GM19467 (cell line): ENCODE data around the gene RPL6.
"Not testable (repeated sequence)": the region's sequence is repeated elsewhere in the genome, so short reads cannot be mapped to it uniquely, and the experiment has no call there.

Experiments
- ATAC-seq: cut with Tn5 transposase; IDR thresholded peaks from one replicate; pipeline ENCODE4 v1.9.1; 2021; ENCODE audit warnings: mild to moderate bottlenecking, moderate library complexity; ENCODE audit not compliant: unreplicated experiment

RPL6 gene

GRCh38 chr12:112420740-112421139 is 11.3 kb upstream of the RPL6 start:
- no peak for ATAC-seq

- ATAC-seq: peak; percentile 49
These were observed 10.1 kb upstream of the RPL6 start for GRCh38 chr12:112419297-112420133.

- ATAC-seq: peak; percentile 66
These were observed 9.3 kb upstream of the RPL6 start, which contains the start of gene PTPN11 for GRCh38 chr12:112418608-112419296. PTPN11 (plus strand) TSS chr12:112418947; CDS start chr12:112419112, 165 bp downstream.

GRCh38 chr12:112418273-112418607 is 8.8 kb upstream of the RPL6 start:
- no peak for ATAC-seq

- ATAC-seq: not testable (repeated sequence)
These were observed 6.1 kb upstream of the RPL6 start for GRCh38 chr12:112415457-112415856.

- ATAC-seq: no peak
These were observed 4.6 kb upstream of the RPL6 start for GRCh38 chr12:112413855-112414625.

GRCh38 chr12:112409906-112410244 is 470 bp upstream of the RPL6 start:
- no peak for ATAC-seq

GRCh38 chr12:112408621-112409020 is 784 bp downstream of the RPL6 start:
- ATAC-seq: no peak

- not testable (repeated sequence) for ATAC-seq
These were observed 1.7 kb downstream of the RPL6 start for GRCh38 chr12:112407683-112408082.

- no peak for ATAC-seq
These were observed 2.6 kb downstream of the RPL6 start for GRCh38 chr12:112406519-112407488.

GRCh38 chr12:112401903-112402498 is 7.4 kb downstream of the RPL6 start:
- ATAC-seq: no peak

GRCh38 chr12:112401054-112401453 is 8.4 kb downstream of the RPL6 start:
- no peak for ATAC-seq

- ATAC-seq: no peak
These were observed 16.1 kb downstream of the RPL6 start for GRCh38 chr12:112393328-112393727.

GRCh38 chr12:112389922-112390654 is 19.3 kb downstream of the RPL6 start:
- ATAC-seq: not testable (repeated sequence)

GRCh38 chr12:112389228-112389627 is 20.2 kb downstream of the RPL6 start:
- ATAC-seq: no peak

GRCh38 chr12:112386726-112387125 is 22.7 kb downstream of the RPL6 start:
- no peak for ATAC-seq

- ATAC-seq: no peak
These were observed 26.5 kb downstream of the RPL6 start for GRCh38 chr12:112382866-112383265.

GRCh38 chr12:112381883-112382796 is 27.3 kb downstream of the RPL6 start, which contains the start of gene HECTD4:
HECTD4 (minus strand) TSS chr12:112382431; CDS start chr12:112382128, 303 bp downstream.
- peak; percentile 88 for ATAC-seq
